HG02973 (cell line): ENCODE results near the gene CTNND2.
A peak's percentile ranks its signal among the peaks of the same experiment; 100 is the strongest.

ENCODE experiments used
- ATAC-seq: cut with Tn5 transposase; IDR thresholded peaks from one replicate; pipeline ENCODE4 v1.9.1; 2021; ENCODE audit warnings: moderate library complexity; ENCODE audit not compliant: unreplicated experiment

The CTNND2 gene

DNA sequence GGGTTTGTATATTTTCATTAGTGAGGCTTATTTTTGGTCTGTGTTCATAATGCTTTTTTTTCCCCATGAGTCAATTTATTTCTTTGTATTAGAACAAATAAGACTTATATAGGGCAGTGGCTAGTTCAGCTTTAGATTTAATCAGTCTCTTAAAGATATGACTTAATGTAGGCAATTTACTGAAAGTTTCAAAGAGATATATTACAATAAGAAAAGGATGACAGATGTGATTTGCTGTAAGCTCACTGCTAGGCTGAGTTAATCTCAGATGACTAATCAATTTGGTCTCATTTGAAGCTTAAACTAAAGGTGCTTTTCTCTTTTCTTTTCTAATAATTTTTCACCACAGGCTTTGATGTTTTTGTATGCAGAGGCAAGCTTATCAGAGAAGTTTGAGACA lies 851.4 kb downstream of the CTNND2 start:
- ATAC-seq: no peak

DNA sequence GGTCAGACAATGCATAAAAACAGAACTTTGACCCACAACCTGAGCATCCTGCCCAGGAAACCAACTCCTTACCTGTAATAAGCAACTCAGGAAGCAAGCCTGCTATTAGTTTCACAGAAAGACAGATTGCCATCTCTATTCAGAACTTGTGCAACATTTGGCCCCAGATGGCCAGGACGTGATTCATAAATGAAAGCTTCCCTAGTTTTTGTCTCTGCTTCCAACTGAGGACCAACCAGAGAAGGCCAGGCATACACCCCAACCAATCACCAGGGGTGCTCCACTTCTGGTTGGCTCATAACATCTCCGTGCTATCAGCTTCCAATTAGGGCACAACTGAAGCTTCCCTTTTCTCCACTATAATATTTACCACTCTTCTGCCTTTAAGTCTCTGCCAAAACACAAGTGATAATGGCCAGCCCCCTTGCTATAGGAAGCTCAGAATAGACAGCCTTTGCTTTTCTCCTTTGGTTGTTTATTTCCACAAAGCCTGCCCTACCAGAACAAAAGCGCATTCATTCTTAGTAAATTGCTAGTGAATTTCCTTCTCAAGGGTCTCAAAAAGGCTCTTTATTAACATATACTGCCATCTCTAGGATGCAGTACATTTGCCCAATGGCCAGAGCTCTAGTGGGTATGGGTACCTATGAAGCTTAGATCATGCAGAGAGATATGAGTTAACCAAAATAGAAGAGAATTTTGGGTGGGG lies 853.5 kb downstream of the CTNND2 start:
- ATAC-seq: no peak

DNA sequence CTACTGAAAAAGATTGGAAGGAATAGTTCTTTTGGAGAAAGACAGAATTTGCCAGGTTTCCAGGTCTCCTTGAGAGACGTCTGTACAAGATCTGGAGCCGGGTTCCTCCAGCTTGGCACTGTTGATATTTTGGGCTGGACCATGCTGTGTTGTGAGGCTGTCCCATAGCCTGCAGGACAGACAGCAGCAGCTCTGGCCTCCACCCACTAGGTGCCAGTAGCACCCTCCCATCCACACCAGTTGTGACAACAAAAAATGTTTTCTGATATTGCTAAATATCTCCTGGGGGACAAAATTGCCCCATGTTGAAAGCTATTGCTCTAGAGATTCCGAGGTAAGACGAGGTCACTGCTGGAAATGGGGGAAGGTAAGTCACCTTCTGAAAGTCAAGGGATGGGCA lies 855.5 kb downstream of the CTNND2 start:
- no peak for ATAC-seq

DNA sequence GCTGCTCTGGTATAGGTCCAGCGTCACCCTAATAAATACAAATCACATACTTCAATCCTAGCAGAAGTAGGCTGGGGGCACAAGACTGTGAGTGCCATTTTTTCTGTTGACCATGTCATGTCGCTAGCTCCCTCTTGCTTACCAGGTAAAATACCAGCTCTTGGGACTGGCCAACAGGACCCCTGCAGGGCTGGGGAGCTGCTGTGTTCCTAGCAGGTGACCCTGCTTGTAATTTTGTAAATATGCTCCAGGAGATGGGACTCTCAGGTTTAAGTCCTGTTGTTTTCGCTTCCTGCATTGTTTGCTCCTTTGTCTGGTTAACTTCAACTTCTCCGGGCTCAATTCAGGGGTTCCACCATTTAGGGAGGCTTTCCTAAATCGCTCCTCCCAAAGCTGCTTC lies 856.6 kb downstream of the CTNND2 start:
- ATAC-seq: no peak

DNA sequence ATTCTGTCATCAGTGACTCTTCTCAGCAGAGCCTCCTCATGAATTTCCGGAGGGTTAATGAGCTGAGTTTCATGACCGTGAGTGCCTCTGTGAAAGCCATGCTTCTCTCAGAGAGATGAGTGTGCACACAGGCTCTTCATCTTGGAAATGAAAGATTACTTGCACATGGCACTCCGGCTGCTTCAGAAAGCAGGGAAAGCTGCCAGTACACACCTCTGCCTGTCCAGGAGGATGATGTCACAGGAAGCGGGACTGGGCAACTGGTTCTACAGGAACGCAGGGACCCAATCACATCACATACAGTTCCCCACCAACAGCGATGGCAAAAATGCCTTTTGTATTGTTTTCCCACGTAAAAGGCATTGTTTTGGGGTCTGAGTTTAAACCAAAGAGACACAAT lies 857.2 kb downstream of the CTNND2 start:
- no peak for ATAC-seq

DNA sequence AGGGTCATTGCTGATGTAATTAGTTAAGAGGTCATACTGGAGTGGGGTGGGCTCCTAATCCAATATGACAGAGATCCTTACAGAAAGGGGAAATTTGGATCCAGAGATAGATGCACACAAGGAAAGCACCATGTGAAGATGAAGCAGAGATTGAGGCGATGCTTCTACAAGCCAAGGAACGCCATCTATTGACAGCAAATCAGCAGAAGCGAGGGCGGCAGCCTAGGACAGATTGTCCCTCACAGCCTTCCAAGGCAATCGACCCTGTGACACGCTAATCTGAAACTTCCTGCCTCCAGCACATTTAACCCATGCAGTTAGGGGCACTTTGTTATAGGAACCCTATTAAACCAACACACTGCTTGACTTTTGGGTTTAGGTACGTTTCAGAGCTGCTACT lies 858.1 kb downstream of the CTNND2 start:
- ATAC-seq: no peak

DNA sequence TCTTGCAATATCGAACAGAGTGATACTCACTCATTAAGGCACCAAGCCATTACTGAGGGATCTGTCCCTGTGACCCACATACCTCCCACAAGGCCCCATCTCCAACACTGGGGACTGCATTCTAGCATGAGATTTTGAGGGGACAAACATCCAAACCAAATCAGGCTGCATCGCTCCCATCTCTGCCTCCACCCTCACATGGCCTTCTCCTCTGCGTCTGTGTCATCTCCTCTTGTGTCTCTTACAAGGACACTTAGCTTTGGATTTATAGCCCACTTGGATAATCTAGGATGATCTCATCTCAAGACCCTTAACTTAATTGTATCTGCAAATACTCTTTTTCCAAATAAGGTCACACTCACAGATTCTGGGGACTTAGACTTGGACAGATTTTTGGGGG lies 858.8 kb downstream of the CTNND2 start:
- ATAC-seq: no peak

DNA sequence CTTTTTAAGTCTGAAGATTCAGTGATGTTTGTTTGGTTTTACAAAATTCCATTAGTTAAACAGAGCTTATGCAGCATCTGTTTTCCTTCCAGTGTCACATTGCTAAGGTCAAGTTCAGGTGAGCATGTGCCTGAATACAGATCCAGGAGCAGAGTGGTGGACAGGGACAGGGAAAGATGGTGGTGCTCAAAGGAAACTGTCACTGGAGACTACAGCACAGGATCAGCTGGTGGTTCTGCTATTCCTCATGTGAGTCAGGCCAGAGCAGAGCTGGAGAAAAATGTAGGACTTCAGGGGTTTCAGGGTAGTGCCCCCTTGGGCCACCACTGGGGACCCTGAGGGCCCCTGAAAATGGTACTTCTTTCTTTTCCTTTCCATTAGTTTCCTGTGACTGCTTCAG lies 859.7 kb downstream of the CTNND2 start:
- ATAC-seq: no peak

DNA sequence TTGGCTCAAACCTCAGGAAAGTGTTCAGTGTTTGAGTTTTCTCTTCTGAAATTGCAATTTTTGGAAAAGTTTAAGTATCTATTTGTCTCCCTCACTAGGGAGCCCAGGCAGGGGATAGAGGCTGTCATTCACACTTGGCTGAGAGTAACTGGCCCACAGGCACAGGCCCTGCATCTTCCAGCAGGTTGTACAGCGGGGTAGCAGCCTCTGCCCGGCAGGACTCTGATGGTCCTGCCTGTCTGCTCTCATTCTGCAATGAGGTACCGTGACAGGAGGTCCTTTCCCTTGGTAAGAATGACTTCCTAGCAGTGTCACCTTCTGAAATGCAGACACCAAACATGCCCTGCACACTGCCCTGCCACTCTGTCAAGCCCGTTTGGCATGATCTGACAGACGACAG lies 860.4 kb downstream of the CTNND2 start:
- ATAC-seq: no peak

DNA sequence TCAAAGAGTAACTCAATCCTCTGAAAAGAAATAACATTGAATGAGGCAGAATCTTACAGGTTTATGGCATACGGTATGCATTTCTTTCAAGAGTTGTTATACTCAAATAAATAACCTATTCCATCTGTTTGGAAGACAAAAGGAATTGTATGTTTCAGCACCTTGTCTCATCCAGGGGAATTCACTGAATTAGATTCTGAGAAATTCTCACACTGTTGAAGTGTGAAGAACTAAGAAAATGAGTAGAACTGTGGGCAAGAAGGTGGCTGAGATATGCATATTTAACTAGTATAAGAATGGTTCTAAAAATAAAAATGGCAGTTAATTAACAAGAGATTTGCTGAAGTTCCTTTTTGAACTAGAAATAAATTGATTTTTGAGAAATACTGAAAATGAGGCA lies 863.9 kb downstream of the CTNND2 start:
- no peak for ATAC-seq

DNA sequence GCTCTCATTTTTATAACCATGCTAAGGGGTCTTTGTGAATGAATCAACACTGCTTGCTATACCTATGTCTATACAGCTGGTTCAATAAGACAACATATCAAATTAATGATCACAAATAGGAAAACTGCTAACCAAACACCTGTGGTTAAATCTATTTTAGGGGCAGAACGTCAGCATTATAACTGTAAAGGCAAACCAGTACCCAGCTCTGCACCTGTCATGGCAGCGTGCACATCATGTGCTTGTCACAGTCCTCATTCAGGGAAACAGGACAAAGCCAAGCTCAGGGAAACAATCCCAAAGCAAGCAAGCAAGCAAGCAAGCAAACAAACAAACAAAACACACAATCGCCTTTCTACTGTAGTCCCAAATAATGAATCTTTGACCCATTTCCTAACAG lies 865.5 kb downstream of the CTNND2 start:
- no peak for ATAC-seq

DNA sequence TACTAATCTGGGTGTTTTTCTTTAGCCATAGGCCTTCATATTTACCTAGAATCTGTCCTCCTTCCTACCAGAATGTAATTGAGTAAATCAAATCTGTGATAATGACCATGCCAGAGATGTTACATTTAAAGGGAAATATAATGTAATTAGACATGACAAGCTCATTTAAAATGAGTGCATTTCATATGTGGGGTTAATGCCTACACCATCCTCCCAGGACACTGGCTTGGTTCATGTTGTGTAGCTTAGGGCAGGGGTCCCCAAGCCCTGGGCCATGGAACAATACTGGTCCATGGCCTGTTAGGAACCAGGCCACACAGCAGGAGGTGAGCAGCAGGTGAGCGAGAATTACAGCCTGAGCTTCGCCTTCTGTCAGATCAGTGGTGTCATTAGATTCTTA lies 866.3 kb downstream of the CTNND2 start:
- no peak for ATAC-seq

DNA sequence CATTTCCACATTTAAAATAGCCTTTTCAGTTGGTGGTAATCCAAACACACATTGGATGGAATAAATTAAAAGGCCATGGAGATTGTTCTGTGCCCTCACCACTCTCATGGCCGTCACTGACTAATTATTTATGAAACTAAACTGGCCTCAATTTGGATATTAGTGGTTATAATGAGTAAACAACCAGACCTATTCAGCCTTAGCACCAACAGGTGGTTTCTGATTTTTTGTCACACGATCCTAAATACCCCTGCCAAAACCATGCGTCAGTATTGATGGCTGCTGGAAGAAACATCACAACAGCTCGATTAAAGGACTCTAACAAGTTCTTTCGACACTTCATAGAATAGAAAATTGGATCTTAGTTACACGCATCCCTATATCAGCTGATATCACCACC lies 867.2 kb downstream of the CTNND2 start:
- no peak for ATAC-seq

DNA sequence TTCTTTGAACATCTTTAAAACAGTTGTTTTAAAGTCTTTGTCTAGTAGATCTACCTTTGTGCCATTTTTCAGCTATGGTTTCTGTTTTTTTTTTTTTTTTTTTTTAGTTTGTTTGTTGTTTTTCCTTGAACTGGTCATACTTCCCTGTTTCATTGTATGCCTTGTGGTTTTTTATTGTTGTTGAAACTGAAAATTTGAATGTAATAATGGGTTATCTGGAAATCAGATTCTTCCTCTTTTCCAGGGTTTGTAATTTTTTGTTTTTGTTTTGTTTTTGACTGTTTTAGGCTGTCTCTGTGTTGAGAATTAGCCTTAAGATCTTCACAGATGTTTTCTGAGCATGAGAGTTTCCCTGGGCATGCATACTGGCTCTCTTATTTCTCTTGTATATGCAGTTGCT lies 873.6 kb downstream of the CTNND2 start:
- ATAC-seq: no peak

DNA sequence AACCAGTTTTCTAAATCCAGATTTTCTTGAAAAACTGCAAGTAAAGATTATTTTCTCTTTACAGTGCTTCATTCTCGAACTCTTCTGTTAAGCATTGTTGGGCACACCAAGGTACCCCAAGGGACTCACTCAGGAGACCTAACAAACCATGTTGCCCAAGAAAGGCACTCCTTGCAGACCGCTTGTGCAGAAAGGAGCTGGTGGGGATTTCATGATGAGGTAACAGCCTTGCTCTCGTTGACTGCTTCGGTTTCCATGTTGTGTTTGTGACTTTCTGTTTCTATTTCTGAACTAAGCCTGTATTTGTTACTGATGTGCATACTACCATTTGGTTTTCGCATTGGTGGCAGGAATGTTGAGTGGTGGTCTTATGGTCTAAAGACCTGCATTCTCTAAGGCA lies 876.6 kb downstream of the CTNND2 start:
- peak; percentile 70 for ATAC-seq

DNA sequence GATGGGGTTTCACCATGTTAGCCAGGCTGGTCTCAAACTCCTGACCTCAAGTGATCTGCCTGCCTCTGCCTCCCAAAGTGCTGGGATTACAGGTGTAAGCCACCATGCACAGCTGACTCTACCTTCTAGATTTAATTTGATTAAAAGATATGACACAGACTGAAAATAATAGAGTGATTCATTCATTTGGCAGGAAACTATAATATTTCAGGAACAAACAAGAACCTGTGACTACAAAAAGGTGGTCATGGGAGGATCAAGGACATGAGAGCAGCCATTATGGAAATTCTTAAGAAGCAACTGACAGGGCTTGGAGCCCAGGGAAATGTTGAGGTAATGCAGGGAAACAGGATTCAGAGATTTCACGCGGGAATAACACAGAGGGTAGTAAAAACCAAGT lies 877.7 kb downstream of the CTNND2 start:
- no peak for ATAC-seq

DNA sequence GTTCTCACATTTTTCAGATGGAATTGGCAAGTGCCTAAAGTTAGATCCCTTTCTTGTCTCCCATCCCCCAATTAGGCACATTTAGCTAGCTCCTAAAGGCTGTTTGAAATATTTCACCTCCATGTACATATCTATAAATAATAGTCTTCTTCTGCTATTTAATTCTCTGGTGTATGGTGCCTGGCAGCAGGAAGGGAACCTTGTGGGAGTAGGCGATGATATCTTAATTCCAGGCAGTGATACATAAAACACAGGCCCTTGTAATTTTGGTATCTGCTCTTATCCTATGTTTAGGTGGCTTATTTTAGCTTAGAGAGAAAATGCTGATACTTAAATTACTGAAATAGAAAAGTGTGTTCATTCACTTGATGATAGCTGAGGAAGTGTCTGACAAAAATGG lies 880.3 kb downstream of the CTNND2 start:
- no peak for ATAC-seq

DNA sequence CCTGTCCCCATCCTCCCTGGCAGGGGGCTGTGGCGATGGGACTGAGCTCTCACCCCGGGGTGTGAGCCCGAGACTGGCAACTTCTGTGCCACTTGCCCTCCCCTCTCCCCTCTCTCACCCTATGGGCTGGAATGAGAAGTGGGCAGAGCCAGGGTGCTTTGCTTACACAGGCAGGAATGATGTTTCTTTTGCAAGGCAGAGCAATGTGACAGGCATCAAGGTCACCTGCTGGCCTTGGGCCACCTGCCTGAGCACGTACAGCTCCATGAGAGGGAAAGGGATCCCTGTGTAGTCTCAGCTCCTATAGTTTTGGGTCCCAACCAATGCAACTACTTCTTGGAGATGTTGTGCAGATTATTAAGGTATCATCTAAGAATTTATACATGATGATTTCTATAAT lies 890.5 kb downstream of the CTNND2 start:
- no peak for ATAC-seq

DNA sequence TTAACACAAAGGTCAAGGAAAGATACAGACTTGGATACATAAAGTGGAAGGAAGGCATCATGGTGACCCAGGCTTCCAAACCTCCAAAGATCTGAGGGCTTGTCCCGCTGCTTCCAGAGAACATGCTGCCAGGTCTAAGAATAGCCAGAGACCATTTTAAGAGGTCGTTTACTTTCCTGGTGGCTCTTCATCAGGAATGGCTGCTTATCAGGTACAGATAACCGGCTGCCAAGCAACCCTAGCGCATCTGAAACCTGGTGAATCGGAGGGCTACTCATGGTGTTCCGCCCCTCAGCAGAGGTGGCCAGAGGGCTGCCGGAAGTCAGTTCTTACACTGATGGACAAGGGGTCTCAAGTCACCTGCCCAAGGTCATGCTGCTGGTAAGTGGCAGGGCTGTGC lies 892.0 kb downstream of the CTNND2 start:
- no peak for ATAC-seq

DNA sequence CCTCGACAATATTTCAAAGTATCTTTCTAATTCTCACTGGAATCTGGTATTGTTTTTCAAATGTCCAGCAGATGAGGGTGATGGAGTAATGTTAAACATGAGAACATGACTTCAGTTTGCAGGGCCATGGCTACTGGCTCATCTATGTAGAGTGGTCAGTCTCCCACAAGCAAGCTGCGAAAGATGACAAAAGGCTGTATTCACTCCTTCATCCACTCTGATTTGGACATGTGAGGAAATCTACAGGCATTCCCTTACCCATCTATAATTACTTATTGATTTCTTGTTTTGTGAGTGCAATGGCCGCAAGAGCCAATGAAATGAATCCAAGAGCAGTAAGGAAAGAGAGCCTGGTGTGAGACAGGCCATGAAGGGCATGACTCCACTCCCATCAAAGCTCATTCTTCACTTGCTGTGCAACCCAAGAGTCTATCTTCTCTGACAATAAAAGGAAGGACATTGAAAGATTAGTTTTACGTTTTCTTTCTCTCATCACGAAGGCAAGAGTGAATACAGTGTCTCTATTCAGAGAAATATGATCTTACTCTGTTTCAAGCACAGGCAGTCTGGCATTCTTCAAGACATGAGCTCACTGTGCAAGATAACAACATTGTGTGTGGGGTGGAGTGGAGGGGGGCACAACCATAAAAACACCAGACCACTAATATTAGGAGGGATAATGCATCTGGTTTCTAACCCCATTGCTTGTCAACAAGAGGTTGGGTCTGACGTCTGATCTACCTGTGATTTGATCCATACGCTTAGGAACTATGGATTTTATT lies 893.6 kb downstream of the CTNND2 start:
- ATAC-seq: no peak

DNA sequence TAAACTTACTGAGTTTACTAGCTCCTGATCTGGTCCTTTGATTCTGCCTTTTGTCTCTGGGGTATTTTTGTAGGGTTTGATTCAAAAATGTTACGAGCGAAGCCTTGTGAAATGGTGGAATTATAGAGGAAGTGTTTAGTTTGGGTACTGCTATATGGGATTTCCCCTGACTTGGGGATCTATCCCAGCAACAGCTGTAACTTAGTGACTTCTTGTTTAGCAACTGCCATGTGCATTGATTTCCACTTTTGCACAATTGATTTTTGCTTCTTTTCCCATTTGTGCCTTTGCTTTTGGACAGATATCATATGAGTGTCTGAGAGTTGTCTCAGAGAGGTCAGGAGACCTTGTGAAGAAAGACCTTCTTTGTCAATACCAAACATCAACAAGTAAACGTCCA lies 894.7 kb downstream of the CTNND2 start:
- ATAC-seq: no peak

DNA sequence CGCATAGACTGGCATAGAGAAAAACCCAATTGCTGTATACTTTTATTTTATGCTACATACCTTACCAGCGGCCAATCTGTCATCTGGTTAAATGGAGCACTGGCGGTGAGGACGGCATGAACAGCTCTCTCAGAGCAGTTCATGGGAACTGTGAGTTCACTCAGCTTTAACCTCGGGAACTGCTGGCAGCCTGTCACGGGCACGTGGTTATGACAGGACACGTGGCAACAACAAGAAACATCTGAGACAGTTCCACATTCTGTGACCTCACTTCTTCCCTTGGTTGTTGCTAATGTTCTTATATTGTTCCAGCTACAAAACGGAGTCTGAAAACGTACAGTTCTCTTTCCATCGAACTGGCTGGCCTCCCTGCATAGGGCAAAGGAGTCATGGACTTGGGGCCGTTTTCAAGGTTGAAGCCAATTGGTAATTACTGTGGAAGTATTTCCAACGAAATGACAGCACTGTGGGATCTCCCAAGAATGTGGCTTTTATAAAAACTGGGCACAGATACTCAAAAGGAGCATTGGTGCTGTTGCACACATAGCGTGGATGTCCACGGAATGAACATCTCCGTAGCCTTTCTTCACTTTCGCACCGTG lies 896.9 kb downstream of the CTNND2 start:
- ATAC-seq: no peak
